ENCODE measurements around the gene PLEKHG4. TPM values are rescaled to one million over a fixed set of nuclear protein-coding genes. Genes with fewer than 3 reads are reported as not detected.

PLEKHG4 gene
- total RNA-seq, 1 experiment from 2014 or later = 5.9 TPM

DNA sequence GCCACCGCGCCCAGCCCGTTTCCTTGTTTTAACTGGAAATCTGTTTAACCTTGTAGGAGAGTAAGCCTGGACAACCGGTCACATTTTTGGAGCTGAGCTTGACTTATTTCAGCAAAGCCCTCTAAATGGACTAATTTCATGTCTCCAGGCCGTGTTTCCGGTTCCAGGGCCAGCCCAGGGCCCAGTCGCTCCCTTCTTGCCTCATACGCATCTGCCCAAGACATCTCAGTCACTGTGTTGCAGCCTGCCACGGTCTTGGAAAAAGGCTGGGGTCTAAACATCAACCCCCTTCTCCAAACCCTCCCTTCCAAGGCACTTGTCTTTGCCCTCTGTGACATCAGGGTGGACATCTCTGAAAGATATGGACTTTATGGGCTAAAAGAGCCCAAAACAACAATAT lies 18.9 kb downstream of the PLEKHG4 start:
- Mint-ChIP-seq H3K9me3 (no peaks in the 10 kb centered on the region), H3K27me3 (ENCODE audit: low read depth) (peaks cover 37% of the 10 kb centered on the region), H3K36me3 (no peaks in the 10 kb centered on the region), H3K27ac (no peak overlapping the region), H3K4me1 (no peaks in the 10 kb centered on the region), H3K4me3 (no peak overlapping the region)
- ChIA-PET CTCF (interaction anchor here (1.1 to 6.8 kb wide), 2 partner anchors 13 to 101 kb away, joined by 4 to 51 read pairs; no protein-coding TSS in a partner anchor), POLR2A (no interaction called here)
- TF ChIP-seq USF1 (CRISPR knock-in tag; IDR thresholded peaks at IDR 0.05) (no peak), SMAD4 (CRISPR knock-in tag; IDR thresholded peaks at IDR 0.05) (no peak), ATF1 (CRISPR knock-in tag; IDR thresholded peaks at IDR 0.05) (no peak)
- no peak for ATAC-seq
- no peak for DNase-seq (ENCODE audit: low spot score)

GRCh38 chr16:67299269-67299668 lies 19.9 kb downstream of the PLEKHG4 start:
- no peak for ATAC-seq

GRCh38 chr16:67301080-67301782 lies 21.9 kb downstream of the PLEKHG4 start:
- TF ChIP-seq ZSCAN18 (CRISPR knock-in tag; IDR thresholded peaks at IDR 0.05) = no peak
- POLR2A ChIA-PET = no interaction called here
- no peak overlapping the region for H3K27ac Mint-ChIP-seq
- H3K27me3 Mint-ChIP-seq (ENCODE audit: low read depth) = peaks cover 13% of the 10 kb centered on the region
- CTCF ChIA-PET = no interaction called here
- DNase-seq (ENCODE audit: low spot score) (no peak), ATAC-seq (no peak)
- no peaks in the 10 kb centered on the region for H3K4me1 Mint-ChIP-seq
- no peaks in the 10 kb centered on the region for H3K36me3 Mint-ChIP-seq
- no peak overlapping the region for H3K4me3 Mint-ChIP-seq
- H3K9me3 Mint-ChIP-seq = no peaks in the 10 kb centered on the region

More at GRCh38 chr16:67299269-67299668, 19.9 kb downstream of the PLEKHG4 start:
- no peaks in the 10 kb centered on the region for H3K36me3 Mint-ChIP-seq
- no peak for TF ChIP-seq ZNF396 (CRISPR knock-in tag; IDR thresholded peaks at IDR 0.05; ENCODE audit: borderline replicate concordance)
- no peak for TF ChIP-seq NR2C2 (CRISPR knock-in tag; IDR thresholded peaks at IDR 0.05)
- TF ChIP-seq ATF6 (CRISPR knock-in tag; IDR thresholded peaks at IDR 0.05) = no peak
- TF ChIP-seq GTF2I (CRISPR knock-in tag; conservative IDR thresholded peaks at IDR 0.05) = no peak
- no peak for TF ChIP-seq JUN (CRISPR knock-in tag; IDR thresholded peaks at IDR 0.05)
- TF ChIP-seq NFYB (CRISPR knock-in tag; conservative IDR thresholded peaks at IDR 0.05; ENCODE audit: low read depth) = no peak
- TF ChIP-seq NR1H2 (CRISPR knock-in tag; IDR thresholded peaks at IDR 0.05) = no peak
- TF ChIP-seq TEAD1 (CRISPR knock-in tag; IDR thresholded peaks at IDR 0.05) = no peak
- no peak for TF ChIP-seq NFE2L1 (CRISPR knock-in tag; IDR thresholded peaks at IDR 0.05)
- no peak for TF ChIP-seq CREM (CRISPR knock-in tag; IDR thresholded peaks at IDR 0.05)
- H3K9me3 Mint-ChIP-seq = no peaks in the 10 kb centered on the region
- H3K4me3 Mint-ChIP-seq = no peak overlapping the region
- no peak overlapping the region for H3K27ac Mint-ChIP-seq
- CTCF ChIA-PET = interaction anchor here (0.6 to 6.8 kb wide), 2 partner anchors 14 to 407 kb away, joined by 3 to 51 read pairs; no protein-coding TSS in a partner anchor
- POLR2A ChIA-PET = no interaction called here
- H3K27me3 Mint-ChIP-seq (ENCODE audit: low read depth) = peaks cover 27% of the 10 kb centered on the region
- H3K4me1 Mint-ChIP-seq = no peaks in the 10 kb centered on the region
- no peak for DNase-seq (ENCODE audit: low spot score)

- ATAC-seq = no peak
- CTCF ChIA-PET = interaction anchor here (0.6 to 1.9 kb wide), 5 partner anchors 17 to 56 kb away, joined by 3 to 9 read pairs (median 4); partner anchors contain the start of genes KCTD19 and LRRC36
- no peaks in the 10 kb centered on the region for H3K4me1 Mint-ChIP-seq
- TF ChIP-seq ELF4 (CRISPR knock-in tag; IDR thresholded peaks at IDR 0.05; ENCODE audit: low read depth) (no peak), ZNF423 (CRISPR knock-in tag; IDR thresholded peaks at IDR 0.05) (no peak), ZMAT4 (CRISPR knock-in tag; IDR thresholded peaks at IDR 0.05) (no peak), JAZF1 (CRISPR knock-in tag; IDR thresholded peaks at IDR 0.05) (no peak), SOX15 (CRISPR knock-in tag; IDR thresholded peaks at IDR 0.05) (no peak), FOXP1 (CRISPR knock-in tag; IDR thresholded peaks at IDR 0.05; ENCODE audit: borderline replicate concordance) (no peak)
- TF ChIP-seq, protein P1, sequence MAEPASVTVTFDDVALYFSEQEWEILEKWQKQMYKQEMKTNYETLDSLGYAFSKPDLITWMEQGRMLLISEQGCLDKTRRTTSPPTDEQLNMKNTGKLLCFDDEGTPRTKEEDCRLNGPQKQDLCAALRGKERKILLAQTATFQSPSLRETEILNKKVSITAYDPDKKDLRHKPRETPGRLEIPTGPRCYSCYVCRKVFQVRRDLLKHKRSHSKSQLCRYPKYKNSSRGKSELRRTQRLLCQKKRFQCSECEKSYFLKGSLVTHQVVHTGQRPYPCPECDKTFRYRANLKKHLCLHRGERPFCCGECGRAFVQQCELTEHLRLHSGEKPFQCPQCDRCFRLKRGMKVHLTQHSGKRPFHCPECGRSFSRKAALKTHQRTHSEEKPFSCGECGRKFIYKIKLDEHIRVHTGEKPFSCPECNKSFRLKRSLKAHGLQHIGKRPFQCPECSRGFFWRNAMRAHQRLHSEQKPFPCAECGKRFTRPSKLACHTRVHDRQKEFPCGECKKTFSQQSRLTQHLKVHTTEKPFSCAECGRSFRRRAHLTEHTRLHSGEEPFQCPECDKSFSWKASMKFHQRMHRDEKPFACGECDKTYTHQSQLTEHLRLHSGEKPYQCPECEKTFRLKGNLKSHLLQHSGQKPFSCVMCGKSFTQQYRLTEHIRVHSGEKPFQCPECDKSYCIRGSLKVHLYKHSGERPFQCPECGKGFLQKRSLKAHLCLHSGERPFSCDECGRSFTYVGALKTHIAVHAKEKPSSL (CRISPR knock-in tag; conservative IDR thresholded peaks at IDR 0.05) = no peak
- TF ChIP-seq, protein P2, sequence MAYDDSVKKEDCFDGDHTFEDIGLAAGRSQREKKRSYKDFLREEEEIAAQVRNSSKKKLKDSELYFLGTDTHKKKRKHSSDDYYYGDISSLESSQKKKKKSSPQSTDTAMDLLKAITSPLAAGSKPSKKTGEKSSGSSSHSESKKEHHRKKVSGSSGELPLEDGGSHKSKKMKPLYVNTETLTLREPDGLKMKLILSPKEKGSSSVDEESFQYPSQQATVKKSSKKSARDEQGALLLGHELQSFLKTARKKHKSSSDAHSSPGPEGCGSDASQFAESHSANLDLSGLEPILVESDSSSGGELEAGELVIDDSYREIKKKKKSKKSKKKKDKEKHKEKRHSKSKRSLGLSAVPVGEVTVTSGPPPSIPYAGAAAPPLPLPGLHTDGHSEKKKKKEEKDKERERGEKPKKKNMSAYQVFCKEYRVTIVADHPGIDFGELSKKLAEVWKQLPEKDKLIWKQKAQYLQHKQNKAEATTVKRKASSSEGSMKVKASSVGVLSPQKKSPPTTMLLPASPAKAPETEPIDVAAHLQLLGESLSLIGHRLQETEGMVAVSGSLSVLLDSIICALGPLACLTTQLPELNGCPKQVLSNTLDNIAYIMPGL (CRISPR knock-in tag; IDR thresholded peaks at IDR 0.05) = no peak
Observed at GRCh38 chr16:67302076-67302475, 22.7 kb downstream of the PLEKHG4 start.

More at GRCh38 chr16:67302076-67302475, 22.7 kb downstream of the PLEKHG4 start:
- Mint-ChIP-seq H3K9me3 (no peaks in the 10 kb centered on the region), H3K4me3 (no peak overlapping the region), H3K36me3 (no peaks in the 10 kb centered on the region), H3K27me3 (ENCODE audit: low read depth) (peaks cover 9% of the 10 kb centered on the region), H3K27ac (no peak overlapping the region)
- POLR2A ChIA-PET = no interaction called here
- no peak for DNase-seq (ENCODE audit: low spot score)
